ENCODE data around the gene THOC2. TPM values are rescaled to one million over a fixed set of nuclear protein-coding genes. Genes with fewer than 3 reads are reported as not detected.

Gene THOC2
- total and polyA plus RNA-seq, 2 of the 8 experiments (the other 6 are each of a cell fraction or from before 2014, with no cell fraction given) = 32.7 to 68.8 TPM

DNA sequence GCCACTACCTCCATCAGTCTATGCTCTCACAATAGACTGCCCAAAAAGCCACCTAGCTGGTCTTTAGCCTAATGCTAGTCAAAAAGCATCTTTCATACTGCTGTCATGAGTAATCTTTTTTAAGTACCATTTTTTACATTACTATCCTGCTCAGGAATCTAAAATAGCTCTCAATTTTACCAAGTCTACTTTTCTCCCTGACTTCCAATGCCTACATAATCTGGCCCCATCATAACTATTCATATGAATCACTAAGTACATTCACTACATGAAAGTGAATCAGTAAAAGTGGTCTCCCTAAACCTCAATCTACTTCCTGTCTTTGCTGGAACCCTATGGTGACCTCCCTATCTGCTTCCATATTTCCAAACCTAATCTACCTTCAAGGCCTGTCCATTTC, 105.9 kb downstream of the THOC2 start:
- no peak for DNase-seq (ENCODE audit: low read depth in 1 of 2, low spot score in 2 of 2)
- no peak overlapping the region for H3K23ac ChIP-seq (ENCODE audit: insufficient read length)
- CTCF ChIA-PET (ENCODE audit: partially characterized antibody) = no interaction called here

More for the DNA sequence above, 105.9 kb downstream of the THOC2 start:
- Histone ChIP-seq H3K79me2 (ENCODE audit: control insufficient read depth in 1 of 2, insufficient read depth in 2 of 2, low read length in 2 of 2) (no peaks in the 10 kb centered on the region), H2BK15ac (ENCODE audit: low read length) (no peak overlapping the region), H3K4me2 (ENCODE audit: insufficient read depth in 1 of 2, low read depth in 2 of 2, low read length in 2 of 2) (no peak overlapping the region), H2BK20ac (ENCODE audit: low read length) (no peak overlapping the region), H4K91ac (replicated peaks; ENCODE audit: insufficient read length, low read length) (no peak overlapping the region), H3K4me3 (ENCODE audit: extremely low read depth in 1 of 4, insufficient read depth in 2 of 4, low read depth in 3 of 4, low read length in 4 of 4) (no peak overlapping the region), H3K56ac (replicated peaks; ENCODE audit: insufficient read length, low read depth, low read length) (no peak overlapping the region), H2BK12ac (ENCODE audit: low read depth, low read length) (no peak overlapping the region), H3K36me3 (ENCODE audit: control insufficient read depth in 2 of 4, insufficient read depth in 4 of 4, low read length in 3 of 4) (peaks cover 0 to 45% (median 3%) of the 10 kb centered on the region in 4 experiments; a peak in 5 of 8 replicates), H3K27ac (ENCODE audit: low read depth, low read length) (no peak overlapping the region), H3K79me1 (ENCODE audit: low read depth, low read length) (no peaks in the 10 kb centered on the region), H2AK5ac (ENCODE audit: low read depth, low read length) (no peak overlapping the region), H3K27me3 (replicated peaks in 1 of 4; ENCODE audit: control insufficient read depth in 3 of 4, extremely low read depth in 1 of 4, insufficient read depth in 3 of 4, low read length in 3 of 4) (no peaks in the 10 kb centered on the region), H2AFZ (ENCODE audit: low read length) (no peak overlapping the region), H3K9ac (replicated peaks in 1 of 4; ENCODE audit: extremely low read depth in 1 of 4, low read depth in 3 of 4, low read length in 3 of 4) (no peak overlapping the region), H2BK120ac (replicated peaks; ENCODE audit: low read depth, low read length) (no peak overlapping the region), H3K18ac (ENCODE audit: extremely low read depth, low read length) (no peak overlapping the region), H4K5ac (ENCODE audit: insufficient read length, low read depth, low read length) (no peak overlapping the region), H4K8ac (ENCODE audit: extremely low read depth, insufficient read depth, low read length) (no peak overlapping the region), H3K4ac (replicated peaks; ENCODE audit: insufficient read length, low read depth, low read length) (no peak overlapping the region), H3K14ac (ENCODE audit: insufficient read length) (no peak overlapping the region), H3K4me1 (replicated peaks in 1 of 4; ENCODE audit: control insufficient read depth in 3 of 4, insufficient read depth in 4 of 4, low read length in 3 of 4) (no peaks in the 10 kb centered on the region), H3K23me2 (ENCODE audit: low read depth, low read length) (no peaks in the 10 kb centered on the region), H4K20me1 (replicated peaks in 1 of 2; ENCODE audit: control insufficient read depth in 1 of 2, insufficient read depth in 2 of 2, low read length in 2 of 2) (no peaks in the 10 kb centered on the region), H3K9me3 (ENCODE audit: insufficient read depth in 2 of 2, low read depth in 1 of 2, low read length in 1 of 2) (no peaks in the 10 kb centered on the region), H2BK5ac (ENCODE audit: low read depth, low read length) (no peak overlapping the region)
- POLR2A ChIA-PET (ENCODE audit: partially characterized antibody) = no interaction called here
- no peak for FAIRE-seq
- no peak for TF ChIP-seq TBP (IDR thresholded peaks at IDR 0.05; ENCODE audit: low read depth, low read length)
- TF ChIP-seq SIRT6 (IDR thresholded peaks at IDR 0.05; ENCODE audit: low read length) = no peak
- TF ChIP-seq SP4 (IDR thresholded peaks at IDR 0.05; ENCODE audit: low read length) = no peak
- no peak for TF ChIP-seq CREB1 (IDR thresholded peaks at IDR 0.05)
- TF ChIP-seq POU5F1 (IDR thresholded peaks at IDR 0.05; ENCODE audit: low read depth, low read length) = no peak
- no peak for TF ChIP-seq RNF2 (IDR thresholded peaks at IDR 0.05; ENCODE audit: borderline replicate concordance, low read depth, low read length, missing control alignments, poor library complexity, severe bottlenecking)
